Sigmoid colon (tissue), 4 donors: ENCODE results near the gene LENEP.

Source experiments
- EP300 ChIP-seq, 4 donors: sonication (generic); formaldehyde crosslinking; IDR thresholded peaks; one replicate each; pipeline ENCODE4 v1.6.1; 2017; ENCODE audit warnings: antibody characterized with exemption in 4 of 4
- POLR2AphosphoS5 ChIP-seq, 4 donors: sonication (generic); formaldehyde crosslinking; IDR thresholded peaks; one replicate each; pipeline ENCODE4 v1.6.1; 2017; ENCODE audit warnings: antibody characterized with exemption in 4 of 4
- TF ChIP-seq, protein P1 (sequence below), 4 experiments: fragments of 450-650 bp in 3 of 4; fragments of 200-600 bp in 1 of 4; IDR thresholded peaks; one replicate each; pipeline ENCODE4 v1.5.1; 2016 to 2019; ENCODE audit warnings: antibody characterized with exemption in 4 of 4, mild to moderate bottlenecking in 3 of 4, moderate library complexity in 2 of 4

DNA sequence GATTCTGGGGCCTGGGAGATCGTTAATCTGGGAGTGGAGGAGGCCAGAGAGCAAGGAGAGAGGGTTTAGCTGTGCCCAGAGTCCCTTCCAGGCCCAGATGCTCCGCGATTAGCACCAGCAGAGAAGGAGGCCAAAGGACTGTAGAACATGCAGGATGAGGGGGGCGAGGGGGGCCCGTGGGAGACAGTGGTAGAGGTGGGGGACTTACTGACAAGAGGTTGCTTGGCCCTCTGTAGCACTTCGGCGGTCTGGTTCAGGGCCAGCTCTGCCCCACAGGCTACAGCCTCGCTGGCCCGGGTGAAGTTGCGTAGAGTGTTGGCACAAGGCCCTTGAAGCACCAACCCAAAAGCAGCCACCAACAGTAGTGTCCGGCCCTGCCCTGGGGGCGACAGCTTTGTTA is 39.5 kb downstream of the LENEP start:
- TF ChIP-seq EP300 (IDR thresholded peaks at IDR 0.05) (no peak), POLR2AphosphoS5 (IDR thresholded peaks at IDR 0.05) (no peak)
- TF ChIP-seq, protein P1, sequence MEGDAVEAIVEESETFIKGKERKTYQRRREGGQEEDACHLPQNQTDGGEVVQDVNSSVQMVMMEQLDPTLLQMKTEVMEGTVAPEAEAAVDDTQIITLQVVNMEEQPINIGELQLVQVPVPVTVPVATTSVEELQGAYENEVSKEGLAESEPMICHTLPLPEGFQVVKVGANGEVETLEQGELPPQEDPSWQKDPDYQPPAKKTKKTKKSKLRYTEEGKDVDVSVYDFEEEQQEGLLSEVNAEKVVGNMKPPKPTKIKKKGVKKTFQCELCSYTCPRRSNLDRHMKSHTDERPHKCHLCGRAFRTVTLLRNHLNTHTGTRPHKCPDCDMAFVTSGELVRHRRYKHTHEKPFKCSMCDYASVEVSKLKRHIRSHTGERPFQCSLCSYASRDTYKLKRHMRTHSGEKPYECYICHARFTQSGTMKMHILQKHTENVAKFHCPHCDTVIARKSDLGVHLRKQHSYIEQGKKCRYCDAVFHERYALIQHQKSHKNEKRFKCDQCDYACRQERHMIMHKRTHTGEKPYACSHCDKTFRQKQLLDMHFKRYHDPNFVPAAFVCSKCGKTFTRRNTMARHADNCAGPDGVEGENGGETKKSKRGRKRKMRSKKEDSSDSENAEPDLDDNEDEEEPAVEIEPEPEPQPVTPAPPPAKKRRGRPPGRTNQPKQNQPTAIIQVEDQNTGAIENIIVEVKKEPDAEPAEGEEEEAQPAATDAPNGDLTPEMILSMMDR (IDR thresholded peaks at IDR 0.05): no peak
